ENCODE data around the gene EMILIN2.

EMILIN2 gene

DNA sequence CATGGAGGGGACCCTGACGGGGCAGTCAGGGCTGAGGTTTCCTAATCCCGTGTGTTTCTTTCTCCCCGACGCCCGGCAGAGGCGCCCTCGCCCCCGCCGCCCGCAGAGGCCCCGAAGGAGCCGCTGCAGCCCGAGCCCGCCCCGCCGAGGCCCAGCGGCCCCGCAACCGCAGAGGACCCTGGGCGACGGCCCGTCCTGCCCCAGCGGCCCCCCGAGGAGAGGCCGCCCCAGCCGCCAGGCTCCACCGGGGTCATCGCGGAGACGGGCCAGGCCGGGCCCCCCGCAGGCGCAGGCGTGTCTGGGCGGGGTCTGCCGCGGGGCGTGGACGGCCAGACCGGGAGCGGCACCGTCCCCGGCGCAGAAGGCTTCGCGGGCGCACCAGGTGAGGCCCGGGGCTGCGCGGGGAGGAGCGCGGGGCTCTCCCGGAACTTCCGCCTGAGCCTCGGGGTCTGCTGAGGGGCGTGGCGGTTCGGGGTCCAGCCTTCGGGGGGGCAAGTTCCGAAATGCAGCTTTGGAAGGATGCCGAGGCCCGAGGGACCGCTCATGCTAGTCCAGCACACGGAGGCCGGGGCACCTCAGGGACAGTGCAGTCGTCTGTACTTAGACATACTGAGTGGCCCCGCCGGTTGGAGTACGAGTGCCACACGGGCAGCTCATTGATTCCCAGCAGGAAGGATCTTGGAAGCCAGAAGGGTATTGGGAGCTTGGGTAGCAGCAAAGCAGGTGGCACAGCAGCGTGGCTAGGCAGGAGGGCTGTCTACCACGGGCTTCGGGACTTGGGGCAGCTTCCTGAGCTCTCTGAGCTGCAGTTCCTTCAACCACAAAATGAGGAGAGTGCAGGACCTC is 60.1 kb downstream of the EMILIN2 start:
- no peak for TF ChIP-seq GATA1 (IDR thresholded peaks at IDR 0.05; ENCODE audit: low read depth, low read length)
- TF ChIP-seq POLR2A (IDR thresholded peaks at IDR 0.05; ENCODE audit: low read length) = no peak
- peak; percentile 66 to 80 for DNase-seq

DNA sequence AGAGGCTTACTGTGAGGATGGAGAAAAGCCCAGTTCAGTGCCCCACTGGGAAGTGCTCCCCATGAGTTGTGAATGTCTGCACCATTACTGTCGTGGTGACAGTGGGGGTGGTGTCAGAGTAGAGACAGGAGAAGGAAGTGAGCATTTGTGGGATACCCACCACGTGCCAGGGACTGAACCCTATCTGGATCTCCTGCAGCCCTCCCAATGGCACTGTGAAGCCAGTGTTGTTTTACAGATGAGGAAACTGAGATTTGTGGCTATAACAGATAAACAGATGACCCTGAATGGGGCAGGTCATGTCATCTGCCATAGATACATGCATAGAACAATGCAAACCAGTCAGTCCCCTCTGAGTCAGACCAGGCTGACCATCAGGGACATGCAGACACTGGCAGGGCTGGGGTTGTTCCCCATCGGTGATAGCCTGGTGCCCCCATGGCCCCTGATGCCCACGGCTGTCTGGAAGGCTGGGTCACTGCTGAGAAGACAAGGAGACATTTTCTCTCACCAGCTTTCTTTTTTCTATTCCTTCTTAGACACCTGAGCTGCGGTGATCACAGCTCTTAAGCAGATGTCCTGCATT is 60.8 kb downstream of the EMILIN2 start:
- DNase-seq = peak; percentile 55 to 63
- TF ChIP-seq POLR2A (IDR thresholded peaks at IDR 0.05; ENCODE audit: low read length) (no peak), GATA1 (IDR thresholded peaks at IDR 0.05; ENCODE audit: low read depth, low read length) (no peak)

DNA sequence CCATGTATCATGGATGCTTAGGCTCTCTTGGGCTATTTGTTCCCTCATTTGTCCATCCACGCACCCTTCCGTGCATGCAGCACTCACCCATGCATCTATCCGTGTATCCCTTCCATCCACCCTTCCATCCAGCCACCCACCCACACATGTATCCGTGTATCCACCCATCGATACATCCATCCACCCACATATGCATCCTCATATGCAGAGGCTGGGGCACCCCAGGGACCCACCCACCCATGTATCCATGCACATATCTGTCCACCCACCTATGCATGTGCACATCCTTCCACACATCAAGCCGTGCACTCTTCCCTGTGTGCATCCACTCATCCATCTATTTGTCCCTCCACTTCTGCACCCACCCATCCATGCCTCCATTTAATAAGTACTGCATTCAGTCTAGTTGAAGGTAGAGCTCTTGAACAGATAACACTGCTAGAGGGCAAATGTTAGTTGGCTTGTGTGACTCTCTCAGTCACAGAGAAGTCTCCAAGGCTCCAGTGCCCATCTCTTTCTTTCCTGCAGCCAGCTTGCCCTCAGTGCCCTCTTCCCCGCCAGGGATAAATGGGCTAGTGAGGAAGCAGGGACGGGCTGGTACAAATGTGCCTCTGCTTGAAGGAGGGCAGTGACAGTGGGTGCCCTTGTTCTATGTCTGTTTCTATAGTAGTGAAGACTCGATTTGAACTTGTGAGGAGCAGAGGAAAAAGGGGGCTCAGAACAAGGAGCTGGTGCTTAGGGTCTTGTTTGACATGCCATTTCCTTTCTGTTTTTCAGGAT is 61.5 kb downstream of the EMILIN2 start:
- DNase-seq = no peak
- TF ChIP-seq GATA1 (IDR thresholded peaks at IDR 0.05; ENCODE audit: low read depth, low read length) (no peak), POLR2A (IDR thresholded peaks at IDR 0.05; ENCODE audit: low read length) (no peak)

DNA sequence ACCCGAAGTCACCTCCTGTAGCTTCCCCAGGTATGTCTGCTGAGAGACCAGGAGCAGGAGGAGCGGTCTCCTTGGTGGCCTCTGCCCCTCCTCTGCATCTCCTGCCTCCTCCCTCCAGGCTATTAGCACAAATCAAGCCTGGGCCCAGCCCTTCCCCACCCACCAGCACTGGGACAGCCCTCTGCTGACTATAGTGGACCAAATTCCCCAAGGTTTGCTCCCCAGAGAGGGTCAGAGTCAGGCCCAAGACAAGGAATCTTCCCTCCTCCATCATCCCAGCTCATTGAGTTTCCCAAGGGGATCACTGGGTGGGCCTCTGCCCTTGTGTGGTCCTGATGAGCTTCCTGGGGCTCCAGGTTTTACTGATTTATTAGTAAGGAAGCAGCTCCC is 62.1 kb downstream of the EMILIN2 start:
- TF ChIP-seq GATA1 (IDR thresholded peaks at IDR 0.05; ENCODE audit: low read depth, low read length) (no peak), POLR2A (IDR thresholded peaks at IDR 0.05; ENCODE audit: low read length) (no peak)
- no peak for DNase-seq

DNA sequence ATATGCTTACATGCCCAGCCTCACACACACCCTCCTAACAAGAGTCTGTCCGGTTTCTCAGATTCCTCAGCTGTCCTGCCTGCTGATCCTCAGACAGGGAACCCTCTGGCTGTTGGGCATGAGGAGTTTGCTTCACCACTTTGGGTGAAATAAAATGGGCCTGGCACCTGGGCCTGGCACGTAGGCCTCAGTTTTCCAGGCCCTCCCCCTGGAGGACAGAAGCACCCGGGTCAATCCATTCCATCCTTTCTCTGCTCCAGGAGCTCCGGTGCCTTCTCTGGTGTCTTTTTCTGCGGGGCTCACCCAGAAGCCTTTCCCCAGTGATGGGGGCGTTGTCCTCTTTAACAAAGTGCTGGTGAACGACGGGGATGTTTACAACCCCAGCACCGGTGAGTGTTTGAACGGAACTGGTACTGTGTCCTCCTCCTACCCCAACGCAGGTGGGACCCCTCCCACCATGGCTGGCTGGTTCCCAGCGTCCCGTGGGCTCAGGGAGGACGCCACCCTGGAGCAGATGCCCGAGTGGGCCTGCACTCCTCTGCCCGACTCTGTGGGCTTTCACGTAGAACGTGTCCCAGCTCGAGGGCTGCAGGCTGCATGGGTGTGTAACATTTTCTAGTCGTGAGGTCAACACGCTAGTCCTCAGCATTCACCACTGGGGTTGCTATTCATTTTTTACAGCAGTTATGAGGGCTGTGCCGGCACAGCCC is 62.8 kb downstream of the EMILIN2 start:
- TF ChIP-seq GATA1 (IDR thresholded peaks at IDR 0.05; ENCODE audit: low read depth, low read length) (no peak), POLR2A (IDR thresholded peaks at IDR 0.05; ENCODE audit: low read length) (no peak)
- DNase-seq = no peak

DNA sequence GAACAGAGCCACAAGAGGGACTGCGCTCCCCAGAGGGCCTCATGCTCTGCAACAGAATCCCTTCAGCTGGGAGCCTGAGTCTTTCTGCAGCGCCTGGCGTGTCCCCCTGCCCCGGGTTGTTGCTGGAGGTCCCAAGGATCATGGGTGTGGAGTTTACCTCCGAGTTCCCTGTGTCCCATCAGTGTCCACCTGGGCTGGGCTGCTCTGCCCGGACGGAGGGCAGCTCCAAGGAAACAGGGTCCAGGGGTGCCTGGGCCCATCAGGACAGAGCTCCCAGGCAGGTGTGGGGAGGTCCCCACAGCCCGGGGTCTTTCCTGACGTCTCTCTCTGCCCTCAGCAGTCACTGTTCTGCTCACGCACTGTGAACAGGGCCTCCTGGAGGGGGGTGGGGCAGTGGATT is 63.5 kb downstream of the EMILIN2 start:
- no peak for DNase-seq
- TF ChIP-seq GATA1 (IDR thresholded peaks at IDR 0.05; ENCODE audit: low read depth, low read length) = no peak
- TF ChIP-seq POLR2A (IDR thresholded peaks at IDR 0.05; ENCODE audit: low read length) = no peak

DNA sequence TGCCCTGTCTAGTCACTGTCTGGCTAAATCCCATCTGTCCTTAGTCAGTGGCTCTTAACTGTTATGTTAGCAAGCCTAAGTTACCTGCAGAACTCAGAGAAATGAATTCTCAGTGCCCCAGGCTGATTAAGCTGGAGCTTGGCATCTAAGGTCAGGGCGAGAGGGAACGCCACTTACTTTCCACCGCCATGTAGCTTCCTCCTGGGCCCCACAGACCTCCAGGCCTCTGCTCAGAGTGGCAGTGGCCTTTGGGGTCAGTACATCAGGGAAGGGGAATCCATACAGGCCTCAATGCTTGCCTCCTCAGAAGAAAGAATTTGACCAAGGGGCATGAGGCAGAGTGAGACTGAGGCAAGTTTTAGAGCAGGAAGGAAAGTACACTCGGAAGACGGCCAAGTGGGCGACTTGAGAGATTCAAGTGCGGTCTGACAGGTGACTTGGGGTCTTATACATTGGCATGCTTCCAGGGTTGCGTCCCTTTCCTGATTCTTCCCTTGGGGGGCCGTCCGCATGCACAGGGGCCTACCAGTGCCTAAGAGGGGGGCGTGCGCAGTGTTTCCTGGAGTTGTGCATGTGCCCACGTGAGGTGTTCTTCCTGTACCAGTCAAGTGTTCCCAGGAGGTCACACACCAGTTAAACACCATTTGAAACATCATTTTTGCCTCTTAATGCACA is 64.1 kb downstream of the EMILIN2 start:
- no peak for TF ChIP-seq GATA1 (IDR thresholded peaks at IDR 0.05; ENCODE audit: low read depth, low read length)
- TF ChIP-seq POLR2A (IDR thresholded peaks at IDR 0.05; ENCODE audit: low read length) = no peak
- no peak for DNase-seq

DNA sequence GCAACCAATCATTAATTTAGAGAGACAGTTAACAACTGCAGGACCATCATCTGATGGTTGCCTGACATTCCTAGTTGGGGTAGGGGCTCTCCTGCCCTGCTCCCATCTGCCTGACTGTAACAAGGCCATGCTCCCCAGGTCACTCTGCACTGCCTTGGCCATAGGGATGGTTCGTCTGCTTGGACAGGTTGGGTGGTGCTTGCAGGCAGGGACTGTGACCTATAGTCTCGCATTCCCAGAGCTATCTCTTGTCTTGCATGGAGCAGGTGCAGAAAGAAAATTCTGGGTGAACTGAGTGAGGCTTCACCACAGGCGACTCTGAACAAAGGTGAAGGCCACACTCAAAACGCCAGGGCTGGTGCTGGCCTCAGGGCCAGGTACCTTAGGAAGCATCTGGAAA is 64.7 kb downstream of the EMILIN2 start:
- no peak for DNase-seq
- no peak for TF ChIP-seq POLR2A (IDR thresholded peaks at IDR 0.05; ENCODE audit: low read length)
- TF ChIP-seq GATA1 (IDR thresholded peaks at IDR 0.05; ENCODE audit: low read depth, low read length) = no peak

DNA sequence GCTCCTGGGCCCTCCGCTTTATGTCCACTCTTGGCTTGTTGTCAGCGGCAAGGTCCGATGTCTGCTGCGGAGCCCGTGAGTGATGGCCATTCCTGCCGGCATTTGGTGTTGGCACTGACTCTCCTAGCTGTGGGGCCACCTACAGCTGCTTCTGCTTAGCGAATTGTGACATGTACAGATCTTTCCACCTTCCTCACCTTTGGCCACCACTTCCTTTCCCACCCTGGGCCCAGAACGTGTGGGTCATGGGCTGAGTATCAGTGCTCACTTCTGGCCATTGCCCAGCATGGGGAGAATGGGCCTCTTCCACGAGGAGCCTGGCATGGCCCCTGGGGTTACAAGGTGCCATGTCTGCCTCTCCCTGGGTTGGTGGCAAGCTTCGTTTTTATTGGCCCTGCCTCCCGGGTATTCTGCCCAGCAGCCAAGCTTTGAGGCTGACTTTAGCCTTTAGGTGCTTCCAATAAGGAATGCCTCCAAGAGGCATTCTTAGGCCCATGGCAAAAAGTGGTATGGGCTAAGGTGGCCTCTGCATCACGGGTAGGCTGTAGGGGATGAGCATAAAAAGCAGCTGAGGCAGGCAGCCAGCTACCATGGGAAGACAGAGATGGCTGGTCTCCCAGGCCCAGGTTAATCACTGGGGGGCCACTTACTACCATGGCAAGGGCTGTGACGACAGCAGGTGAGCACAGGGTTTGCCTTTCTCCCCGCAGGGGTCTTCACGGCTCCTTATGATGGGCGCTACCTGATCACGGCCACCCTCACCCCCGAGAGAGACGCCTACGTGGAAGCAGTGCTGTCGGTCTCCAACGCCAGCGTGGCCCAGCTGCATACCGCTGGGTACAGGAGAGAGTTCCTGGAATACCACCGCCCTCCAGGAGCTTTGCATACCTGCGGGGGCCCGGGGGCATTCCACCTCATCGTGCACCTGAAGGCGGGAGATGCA is 65.8 kb downstream of the EMILIN2 start:
- DNase-seq = no peak
- TF ChIP-seq GATA1 (IDR thresholded peaks at IDR 0.05; ENCODE audit: low read depth, low read length) (no peak), POLR2A (IDR thresholded peaks at IDR 0.05; ENCODE audit: low read length) (no peak)

DNA sequence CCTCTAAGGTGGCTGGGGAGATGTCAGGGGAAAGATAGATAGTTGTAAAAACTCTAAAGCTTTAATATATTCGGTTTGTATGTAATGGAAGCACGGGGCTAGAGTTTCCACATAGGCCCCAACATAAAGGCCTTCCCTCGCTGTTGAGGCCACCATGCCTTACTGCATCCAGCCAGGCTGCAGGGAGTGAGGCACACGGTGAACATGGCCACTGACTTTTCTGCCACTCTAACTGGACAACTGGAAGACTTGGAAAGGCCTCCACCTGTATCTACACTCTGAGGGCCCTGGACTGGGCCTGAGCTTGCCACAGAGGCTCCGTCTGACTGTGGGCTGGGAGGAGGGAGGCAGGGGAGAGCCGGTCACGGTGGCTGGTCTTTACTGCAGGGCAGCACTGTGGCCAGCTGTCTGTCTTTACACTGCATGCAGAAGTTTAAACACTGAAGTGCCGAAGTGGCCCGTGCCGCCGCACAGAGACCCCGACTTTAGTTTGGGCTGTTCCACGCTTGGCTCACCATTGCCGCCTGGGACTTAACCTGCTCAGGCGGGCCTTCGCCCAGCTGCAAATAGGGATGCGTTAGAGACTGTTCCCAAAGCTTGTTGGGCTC is 66.7 kb downstream of the EMILIN2 start:
- no peak for DNase-seq
- TF ChIP-seq GATA1 (IDR thresholded peaks at IDR 0.05; ENCODE audit: low read depth, low read length) (no peak), POLR2A (IDR thresholded peaks at IDR 0.05; ENCODE audit: low read length) (no peak)

DNA sequence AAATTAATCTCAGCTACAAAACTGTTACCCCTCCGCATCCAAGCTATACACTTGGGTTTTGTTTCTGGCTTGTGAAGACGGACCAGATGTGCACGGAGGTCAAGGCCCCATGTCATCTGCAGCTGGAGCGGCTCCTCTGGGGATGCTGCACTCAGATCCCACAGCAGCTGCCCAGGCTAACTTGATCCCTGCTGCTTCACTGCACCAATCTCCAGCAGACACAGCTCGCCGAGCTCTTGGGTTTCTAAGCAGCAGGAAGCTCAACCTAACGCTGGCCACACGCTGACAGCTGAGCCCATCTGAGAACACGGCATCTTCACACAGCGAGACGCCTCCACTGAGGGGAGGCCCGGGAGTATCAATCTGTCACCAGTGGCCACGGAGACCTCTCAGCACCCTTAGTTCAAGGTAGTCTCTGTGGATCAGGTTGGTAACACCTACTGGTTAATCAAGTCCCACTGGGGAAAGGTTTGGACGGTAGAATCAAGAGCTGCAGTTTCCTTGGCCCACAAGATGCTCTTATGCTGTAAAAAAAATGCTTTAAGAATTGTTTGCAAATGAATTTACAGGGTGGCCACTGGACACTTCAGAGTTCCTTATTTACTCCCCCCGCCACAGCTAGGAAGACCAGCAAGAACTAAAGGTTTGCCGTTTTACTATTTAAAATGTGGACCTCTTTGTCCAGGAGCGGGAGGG is 67.5 kb downstream of the EMILIN2 start:
- TF ChIP-seq GATA1 (IDR thresholded peaks at IDR 0.05; ENCODE audit: low read depth, low read length) = no peak
- no peak for TF ChIP-seq POLR2A (IDR thresholded peaks at IDR 0.05; ENCODE audit: low read length)
- no peak for DNase-seq
